AG08395 (cell line): Measurements from ENCODE around the gene MT1M.
A peak's percentile ranks its signal among the peaks of the same experiment; 100 is the strongest.
"Not testable (repeated sequence)": the region's sequence is repeated elsewhere in the genome, so short reads cannot be mapped to it uniquely, and the experiment has no call there.

ENCODE experiments used
- DNase-seq: peaks from one replicate; pipeline ENCODE4 v3.0.0; 2012; ENCODE audit warnings: mixed read lengths, low spot score

The MT1M gene

GRCh38 chr16:56674570-56674969 is 42.1 kb downstream of the MT1M start:
- DNase-seq = not testable (repeated sequence)

GRCh38 chr16:56675685-56676210 is 43.3 kb downstream of the MT1M start:
- no peak for DNase-seq

- DNase-seq = no peak
Observed at GRCh38 chr16:56677474-56677873, 45.0 kb downstream of the MT1M start.

- no peak for DNase-seq
Observed at GRCh38 chr16:56679078-56679730, 46.7 kb downstream of the MT1M start.

GRCh38 chr16:56679818-56680217 is 47.4 kb downstream of the MT1M start:
- DNase-seq = no peak

- peak; percentile 94 for DNase-seq
Observed at GRCh38 chr16:56681939-56682702, 49.7 kb downstream of the MT1M start, which contains the start of gene MT1X. Gene MT1X (plus strand): TSS chr16:56682470. CDS start chr16:56682541, 71 bp downstream.

GRCh38 chr16:56682703-56683397 is 50.4 kb downstream of the MT1M start:
- no peak for DNase-seq
